ENCODE measurements around the gene CARD18. TPM values are rescaled to one million over a fixed set of nuclear protein-coding genes. Genes with fewer than 3 reads are reported as not detected.

Gene CARD18
- total RNA-seq, 1 experiment from 2014 or later: not detected

DNA sequence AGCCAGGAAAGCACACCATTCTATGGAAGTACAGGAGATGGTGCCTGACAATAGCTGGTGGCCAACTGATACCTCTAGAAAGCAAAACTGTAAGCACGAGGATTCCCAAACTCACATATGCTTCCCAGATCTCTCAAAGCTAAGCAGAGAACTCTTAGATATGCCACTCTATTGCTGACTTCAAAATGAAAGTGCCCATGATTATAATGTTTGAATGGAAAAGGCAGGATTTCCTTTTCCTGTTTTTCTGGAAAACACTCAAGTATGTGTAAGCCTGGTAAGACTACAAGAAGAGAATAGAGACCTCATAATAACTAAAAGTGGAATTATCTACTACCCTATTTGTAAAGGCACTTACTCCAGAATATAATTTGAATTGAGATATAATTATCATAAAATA, 2.6 kb upstream of the CARD18 start:
- Histone ChIP-seq H2BK15ac (ENCODE audit: low read depth, low read length) (no peak overlapping the region), H4K8ac (replicated peaks; ENCODE audit: insufficient read length, low read depth, low read length) (no peak overlapping the region), H3T11ph (ENCODE audit: low read length) (no peak overlapping the region), H2BK120ac (ENCODE audit: low read depth, low read length, poor library complexity, severe bottlenecking) (no peak overlapping the region), H4K91ac (ENCODE audit: insufficient read length, low read depth, low read length) (no peak overlapping the region), H3K79me1 (ENCODE audit: insufficient read depth, low read depth, low read length, poor library complexity, severe bottlenecking) (no peaks in the 10 kb centered on the region), H3K79me2 (ENCODE audit: insufficient read depth, low read length) (no peaks in the 10 kb centered on the region), H3K4ac (ENCODE audit: low read depth, low read length) (no peak overlapping the region), H2BK12ac (ENCODE audit: insufficient read length, low read depth, low read length) (no peak overlapping the region), H3K56ac (ENCODE audit: insufficient read length, low read depth, low read length) (no peak overlapping the region), H3K27ac (ENCODE audit: insufficient read length, low read depth, low read length) (no peak overlapping the region), H3K4me1 (ENCODE audit: insufficient read depth, low read length) (no peaks in the 10 kb centered on the region), H2BK20ac (ENCODE audit: low read depth, low read length, poor library complexity, severe bottlenecking) (no peak overlapping the region), H3K23me2 (ENCODE audit: insufficient read length, low read depth, low read length, poor library complexity, severe bottlenecking) (no peaks in the 10 kb centered on the region), H2AFZ (ENCODE audit: low read length) (no peak overlapping the region), H3K9ac (ENCODE audit: extremely low read depth, insufficient read length, low read length) (no peak overlapping the region), H3K9me3 (ENCODE audit: control insufficient read depth, low read depth, low read length) (no peaks in the 10 kb centered on the region), H4K20me1 (ENCODE audit: control insufficient read depth, insufficient read depth, insufficient read length) (no peaks in the 10 kb centered on the region), H4K5ac (ENCODE audit: insufficient read length, low read depth, low read length) (no peak overlapping the region), H3K27me3 (ENCODE audit: insufficient read depth, low read length) (no peaks in the 10 kb centered on the region), H2BK5ac (ENCODE audit: insufficient read length, low read length) (no peak overlapping the region), H3K23ac (ENCODE audit: insufficient read length, low read depth, low read length) (no peak overlapping the region), H3K14ac (ENCODE audit: insufficient read depth, low read length) (no peak overlapping the region), H2AK5ac (ENCODE audit: insufficient read length, low read length) (no peak overlapping the region), H3K4me2 (ENCODE audit: insufficient read depth, insufficient read length, low read length) (no peak overlapping the region), H3K18ac (ENCODE audit: insufficient read length, low read depth, low read length) (no peak overlapping the region)
- Mint-ChIP-seq H3K4me3 (no peak overlapping the region), H3K27ac (no peak overlapping the region), H3K36me3 (ENCODE audit: insufficient read depth in 1 of 3, low read depth in 3 of 3) (no peaks in the 10 kb centered on the region; a peak in 1 of 7 replicates), H3K4me1 (no peaks in the 10 kb centered on the region), H3K27me3 (ENCODE audit: low read depth) (no peaks in the 10 kb centered on the region), H3K9me3 (peaks cover 0 to 3% of the 10 kb centered on the region in 2 experiments; a peak in 1 of 5 replicates)
- DNase-seq: no peak
- no CpG with 5 or more reads among the region's 1 CpG for WGBS (ENCODE audit: extremely low coverage, insufficient read length, low lambda C conversion rate)
- TF ChIP-seq, protein P1, sequence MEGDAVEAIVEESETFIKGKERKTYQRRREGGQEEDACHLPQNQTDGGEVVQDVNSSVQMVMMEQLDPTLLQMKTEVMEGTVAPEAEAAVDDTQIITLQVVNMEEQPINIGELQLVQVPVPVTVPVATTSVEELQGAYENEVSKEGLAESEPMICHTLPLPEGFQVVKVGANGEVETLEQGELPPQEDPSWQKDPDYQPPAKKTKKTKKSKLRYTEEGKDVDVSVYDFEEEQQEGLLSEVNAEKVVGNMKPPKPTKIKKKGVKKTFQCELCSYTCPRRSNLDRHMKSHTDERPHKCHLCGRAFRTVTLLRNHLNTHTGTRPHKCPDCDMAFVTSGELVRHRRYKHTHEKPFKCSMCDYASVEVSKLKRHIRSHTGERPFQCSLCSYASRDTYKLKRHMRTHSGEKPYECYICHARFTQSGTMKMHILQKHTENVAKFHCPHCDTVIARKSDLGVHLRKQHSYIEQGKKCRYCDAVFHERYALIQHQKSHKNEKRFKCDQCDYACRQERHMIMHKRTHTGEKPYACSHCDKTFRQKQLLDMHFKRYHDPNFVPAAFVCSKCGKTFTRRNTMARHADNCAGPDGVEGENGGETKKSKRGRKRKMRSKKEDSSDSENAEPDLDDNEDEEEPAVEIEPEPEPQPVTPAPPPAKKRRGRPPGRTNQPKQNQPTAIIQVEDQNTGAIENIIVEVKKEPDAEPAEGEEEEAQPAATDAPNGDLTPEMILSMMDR (conservative IDR thresholded peaks at IDR 0.05): no peak

All from H9 (cell line).